Measurements from ENCODE around the gene ENOX2. TPM values are rescaled to one million over a fixed set of nuclear protein-coding genes. Genes with fewer than 3 reads are reported as not detected.
"Not testable (repeated sequence)": the region's sequence is repeated elsewhere in the genome, so short reads cannot be mapped to it uniquely, and the experiment has no call there.

Gene ENOX2
- total and polyA plus RNA-seq, 2 donors (not counting 1 experiment from before 2014, with no cell fraction given), result 7.6 to 12.9 TPM

GRCh38 chrX:130918498-130918897, 15.5 kb upstream of the ENOX2 start:
- H3K4me1 ChIP-seq (ENCODE audit: control insufficient read depth, extremely low read depth, insufficient read depth, low read length); H3K9me3 ChIP-seq (ENCODE audit: control insufficient read depth, insufficient read depth, low read depth, low read length); H3K4me3 ChIP-seq (replicated peaks in 1 of 4; ENCODE audit: control extremely low read depth in 1 of 4, insufficient read depth in 1 of 4, low read depth in 3 of 4, low read length in 4 of 4); H3K79me2 ChIP-seq (ENCODE audit: control insufficient read depth, insufficient read depth, low read length); H3K27ac ChIP-seq (ENCODE audit: insufficient read depth, low read length); H3K27me3 ChIP-seq (ENCODE audit: control insufficient read depth, insufficient read depth, low read length); H3K9ac ChIP-seq (ENCODE audit: insufficient read depth, low read length); H3K4me2 ChIP-seq (ENCODE audit: extremely low read depth, insufficient read depth, low read length); H2AFZ ChIP-seq (ENCODE audit: low read length); DNase-seq (ENCODE audit: low read depth in 2 of 2); H3K36me3 ChIP-seq (ENCODE audit: control insufficient read depth, insufficient read depth, low read length); H4K20me1 ChIP-seq (ENCODE audit: control insufficient read depth, extremely low read depth, insufficient read depth, low read length): not testable (repeated sequence)

- Histone ChIP-seq H3K9me3 (ENCODE audit: control insufficient read depth, insufficient read depth, low read depth, low read length) (no peaks in the 10 kb centered on the region), H4K20me1 (ENCODE audit: control insufficient read depth, extremely low read depth, insufficient read depth, low read length) (no peaks in the 10 kb centered on the region), H3K4me1 (ENCODE audit: control insufficient read depth, extremely low read depth, insufficient read depth, low read length) (no peaks in the 10 kb centered on the region), H3K9ac (ENCODE audit: insufficient read depth, low read length) (no peak overlapping the region), H2AFZ (ENCODE audit: low read length) (no peak overlapping the region), H3K79me2 (ENCODE audit: control insufficient read depth, insufficient read depth, low read length) (no peaks in the 10 kb centered on the region), H3K27me3 (ENCODE audit: control insufficient read depth, insufficient read depth, low read length) (peaks cover 3% of the 10 kb centered on the region), H3K4me3 (replicated peaks in 1 of 4; ENCODE audit: control extremely low read depth in 1 of 4, insufficient read depth in 1 of 4, low read depth in 3 of 4, low read length in 4 of 4) (no peak overlapping the region), H3K4me2 (ENCODE audit: extremely low read depth, insufficient read depth, low read length) (no peak overlapping the region), H3K27ac (ENCODE audit: insufficient read depth, low read length) (no peak overlapping the region), H3K36me3 (ENCODE audit: control insufficient read depth, insufficient read depth, low read length) (no peaks in the 10 kb centered on the region)
- peak; percentile 38 to 67 for DNase-seq (ENCODE audit: low read depth in 2 of 2)
- no peak for TF ChIP-seq EZH2 (IDR thresholded peaks at IDR 0.05; ENCODE audit: low read length, missing control alignments)
- TF ChIP-seq CTCF (conservative IDR thresholded peaks at IDR 0.05 in 1 of 2, IDR thresholded peaks at IDR 0.05 in 1 of 2; ENCODE audit: low read depth in 1 of 2, low read length in 2 of 2), result peak; percentile 64 to 78
Measured at GRCh38 chrX:130916636-130917422, 13.8 kb upstream of the ENOX2 start.

GRCh38 chrX:130915302-130915701, 12.3 kb upstream of the ENOX2 start:
- no peaks in the 10 kb centered on the region for H3K9me3 ChIP-seq (ENCODE audit: control insufficient read depth, insufficient read depth, low read depth, low read length)
- no peaks in the 10 kb centered on the region for H3K79me2 ChIP-seq (ENCODE audit: control insufficient read depth, insufficient read depth, low read length)
- H3K9ac ChIP-seq (ENCODE audit: insufficient read depth, low read length), result no peak overlapping the region
- peaks cover 3% of the 10 kb centered on the region for H3K27me3 ChIP-seq (ENCODE audit: control insufficient read depth, insufficient read depth, low read length)
- DNase-seq (ENCODE audit: low read depth in 2 of 2), result peak in 1 of 2 donors; percentile 56
- TF ChIP-seq EZH2 (IDR thresholded peaks at IDR 0.05; ENCODE audit: low read length, missing control alignments) (no peak), CTCF (conservative IDR thresholded peaks at IDR 0.05 in 1 of 2, IDR thresholded peaks at IDR 0.05 in 1 of 2; ENCODE audit: low read depth in 1 of 2, low read length in 2 of 2) (no peak)
- no peaks in the 10 kb centered on the region for H4K20me1 ChIP-seq (ENCODE audit: control insufficient read depth, extremely low read depth, insufficient read depth, low read length)
- no peaks in the 10 kb centered on the region for H3K4me1 ChIP-seq (ENCODE audit: control insufficient read depth, extremely low read depth, insufficient read depth, low read length)
- H3K27ac ChIP-seq (ENCODE audit: insufficient read depth, low read length), result no peak overlapping the region
- H3K4me3 ChIP-seq (replicated peaks in 1 of 4; ENCODE audit: control extremely low read depth in 1 of 4, insufficient read depth in 1 of 4, low read depth in 3 of 4, low read length in 4 of 4), result no peak overlapping the region
- no peak overlapping the region for H2AFZ ChIP-seq (ENCODE audit: low read length)
- no peaks in the 10 kb centered on the region for H3K36me3 ChIP-seq (ENCODE audit: control insufficient read depth, insufficient read depth, low read length)
- no peak overlapping the region for H3K4me2 ChIP-seq (ENCODE audit: extremely low read depth, insufficient read depth, low read length)

All from fibroblast of lung (primary cell).